Activated naive CD8-positive, alpha-beta T cell treated with anti-CD3 and anti-CD28 coated beads, Interleukin-2, amount 50 U/mL, for 16 hours (primary cell): ENCODE data around the gene NEIL3.

Experiments
- DNase-seq: peaks from one replicate; pipeline ENCODE4 v3.0.0-alpha.2; 2020; ENCODE audit warnings: low read depth, low spot score

The NEIL3 gene

DNA sequence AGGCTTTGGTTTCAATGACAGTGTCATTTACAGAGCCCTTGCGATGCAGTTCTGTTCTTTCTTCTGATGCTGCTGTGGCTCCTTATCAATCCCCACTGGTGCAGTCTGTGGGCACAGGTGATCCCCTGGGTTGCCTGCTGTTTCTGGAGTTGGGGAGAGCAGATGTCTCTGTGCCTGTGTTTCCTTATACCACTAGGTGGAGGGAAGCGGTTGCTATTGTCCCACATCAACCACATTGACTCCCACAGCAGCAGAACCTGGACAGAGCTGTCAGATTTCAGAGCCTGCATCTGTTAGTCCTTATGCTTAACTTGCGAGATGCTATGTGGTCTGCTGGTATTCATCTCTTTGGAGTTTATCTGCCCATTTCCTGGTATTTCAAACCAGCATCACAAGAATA, 57.7 kb downstream of the NEIL3 start:
- no peak for DNase-seq

GRCh38 chr4:177369372-177369771, 59.7 kb downstream of the NEIL3 start:
- DNase-seq = no peak

DNA sequence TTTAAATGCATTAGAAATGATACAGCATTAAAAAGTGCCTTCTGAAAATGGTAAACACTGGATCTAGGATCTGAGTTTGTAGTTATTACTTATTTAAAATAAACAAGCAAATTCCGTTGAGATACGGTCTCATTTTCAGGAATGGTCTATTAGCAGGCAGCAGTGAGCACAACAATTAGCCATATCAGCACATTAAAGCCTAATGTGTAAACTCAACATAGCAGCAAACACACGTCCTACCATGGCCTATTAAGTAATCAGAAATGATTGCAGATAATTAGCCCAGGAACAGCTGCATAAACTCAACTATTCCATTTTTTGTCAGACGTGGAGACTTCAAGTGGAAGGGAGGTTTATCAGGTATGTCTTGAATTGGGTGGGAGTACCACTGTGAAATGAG, 61.8 kb downstream of the NEIL3 start:
- DNase-seq = no peak

- DNase-seq = no peak
Observed at GRCh38 chr4:177374966-177375365, 65.3 kb downstream of the NEIL3 start.

DNA sequence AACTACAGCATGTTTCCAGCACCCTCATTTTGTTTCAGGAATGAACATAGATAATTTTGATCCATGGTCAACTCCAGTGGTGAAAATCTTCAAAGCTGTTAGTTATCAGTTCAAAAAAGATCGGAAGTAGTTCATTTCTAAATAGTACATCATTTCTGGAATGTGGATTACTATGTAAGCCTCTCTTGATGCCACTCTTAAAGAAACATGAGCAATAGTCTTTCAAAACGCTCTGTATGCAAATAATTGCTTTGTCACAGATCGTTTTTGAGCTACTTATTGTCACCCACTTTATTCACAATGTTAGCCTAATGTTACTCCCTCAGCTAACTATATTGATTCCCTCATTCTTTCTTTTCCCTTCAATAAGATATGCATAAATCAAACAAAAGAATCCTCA, 65.7 kb downstream of the NEIL3 start:
- no peak for DNase-seq

DNA sequence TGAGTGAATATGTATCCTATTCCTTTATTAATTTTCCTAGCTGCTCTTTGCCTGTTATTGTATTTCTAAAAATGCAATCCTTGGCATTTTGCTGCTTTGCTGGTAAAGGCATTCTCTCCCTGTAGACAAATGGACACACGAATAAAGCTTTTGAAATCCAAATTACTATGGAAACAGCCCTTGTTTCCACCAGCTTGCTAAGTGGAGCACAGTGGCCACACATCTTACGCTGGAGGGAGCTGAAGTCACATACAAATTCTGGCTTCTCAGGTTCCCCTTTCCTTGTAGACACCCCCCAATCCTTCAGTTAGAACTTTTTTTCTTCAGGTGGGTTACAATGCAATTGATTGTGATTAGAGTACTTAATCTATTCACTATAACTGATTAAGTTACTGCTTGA, 66.3 kb downstream of the NEIL3 start:
- no peak for DNase-seq

GRCh38 chr4:177380730-177381287, 71.1 kb downstream of the NEIL3 start:
- no peak for DNase-seq

DNA sequence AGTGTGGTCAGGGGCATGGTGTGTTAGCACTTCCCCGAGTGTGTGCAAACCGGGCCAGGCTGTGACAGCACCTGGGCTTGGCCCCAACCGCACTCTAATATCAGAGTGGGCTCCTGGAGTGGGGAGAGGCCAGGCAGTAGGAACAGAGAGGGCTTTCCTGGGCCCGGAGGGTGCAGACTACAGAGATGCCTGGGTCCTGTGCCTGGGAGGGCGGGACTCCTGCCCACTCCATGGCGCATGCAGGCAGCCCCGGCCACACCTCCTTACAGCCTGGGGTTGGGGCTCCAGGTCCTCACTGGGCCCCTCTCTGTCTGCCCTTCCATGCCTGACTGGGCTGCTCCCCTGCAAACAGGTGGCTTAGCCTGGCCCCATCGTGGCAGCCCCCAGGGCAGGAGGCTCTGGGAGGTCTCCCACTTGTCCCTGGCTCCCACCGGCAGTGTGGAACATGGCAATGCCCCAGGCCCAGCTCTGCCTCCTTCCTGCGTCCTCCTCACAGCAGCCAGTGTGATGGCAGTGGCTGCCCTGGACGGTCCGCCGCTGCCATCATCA, 72.2 kb downstream of the NEIL3 start:
- no peak for DNase-seq

DNA sequence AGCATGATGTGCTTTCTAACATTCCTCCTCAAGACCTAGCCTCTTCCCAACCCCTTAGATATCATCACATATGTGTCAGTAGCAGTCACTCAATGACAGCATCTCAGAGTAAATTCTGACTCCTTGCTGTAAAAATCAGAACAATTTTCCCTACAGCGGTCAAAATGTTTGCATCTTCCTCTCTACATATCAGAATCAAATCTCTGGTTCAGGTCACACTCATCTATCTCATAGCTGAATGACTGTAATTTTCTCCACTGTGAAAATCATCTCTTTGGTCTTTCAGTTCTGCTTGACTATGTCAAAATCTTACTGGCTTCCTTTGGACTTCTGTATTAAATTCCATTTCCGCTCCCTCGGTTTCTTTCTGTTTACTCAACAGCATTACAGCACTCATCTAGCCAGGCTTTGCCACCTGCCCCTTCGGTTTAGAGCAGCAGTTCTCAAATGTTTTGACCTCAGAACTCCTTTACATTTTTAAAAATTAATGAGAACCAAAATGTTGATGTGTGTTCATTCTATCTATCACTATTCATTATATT, 75.3 kb downstream of the NEIL3 start:
- DNase-seq = no peak

DNA sequence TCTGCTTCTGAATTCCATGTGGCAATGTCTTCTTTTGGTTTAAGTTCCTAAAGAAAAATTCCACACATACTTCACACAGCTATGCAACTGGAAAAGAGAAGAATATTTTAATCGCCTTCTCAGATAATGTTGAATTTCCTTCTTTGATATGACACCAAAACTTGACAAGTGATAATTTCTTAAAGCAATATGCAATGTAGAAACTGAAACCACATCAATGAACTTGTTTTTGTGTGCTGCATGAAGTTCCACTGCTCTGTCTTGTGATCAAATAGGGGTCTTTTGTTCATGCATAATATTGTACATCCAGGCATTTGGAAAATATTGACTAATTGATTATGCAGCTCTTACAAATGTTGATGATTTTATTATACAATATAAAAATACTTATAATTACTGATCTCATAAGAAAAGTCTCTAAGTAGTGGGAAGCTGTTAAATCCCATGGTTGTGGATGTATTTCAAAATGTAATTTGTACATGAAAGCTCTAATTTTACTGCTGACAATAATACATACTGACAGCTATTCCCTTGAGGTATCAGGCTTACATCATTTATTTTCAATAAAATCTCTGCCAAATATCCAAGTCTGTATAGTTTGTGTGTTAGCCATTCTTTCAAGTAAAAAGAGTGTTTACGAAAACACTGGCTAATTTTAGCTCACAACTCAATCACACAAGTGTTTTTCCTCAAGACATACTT, 76.1 kb downstream of the NEIL3 start:
- no peak for DNase-seq

GRCh38 chr4:177386278-177386815, 76.7 kb downstream of the NEIL3 start:
- DNase-seq = no peak

- no peak for DNase-seq
Observed at GRCh38 chr4:177391287-177391686, 81.6 kb downstream of the NEIL3 start.

DNA sequence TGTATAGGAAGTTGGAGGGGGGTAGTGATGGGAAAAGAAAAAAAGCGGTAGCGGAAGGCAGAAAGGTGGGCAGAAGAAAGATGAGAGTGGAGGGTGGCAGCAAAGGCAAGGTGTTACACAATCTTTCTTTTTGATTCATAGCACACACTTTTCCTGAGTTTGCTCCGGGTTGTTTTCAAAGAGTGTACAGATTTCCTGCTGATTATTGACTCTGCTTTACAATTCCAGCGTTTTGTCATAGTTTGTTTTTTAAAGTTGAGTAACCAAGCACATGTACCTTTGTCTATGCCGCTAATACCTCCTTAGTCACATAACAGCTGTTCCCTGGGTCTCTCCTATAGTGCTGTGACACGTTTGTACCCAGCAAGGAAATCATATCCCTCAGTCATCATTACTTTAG, 82.3 kb downstream of the NEIL3 start:
- no peak for DNase-seq

DNA sequence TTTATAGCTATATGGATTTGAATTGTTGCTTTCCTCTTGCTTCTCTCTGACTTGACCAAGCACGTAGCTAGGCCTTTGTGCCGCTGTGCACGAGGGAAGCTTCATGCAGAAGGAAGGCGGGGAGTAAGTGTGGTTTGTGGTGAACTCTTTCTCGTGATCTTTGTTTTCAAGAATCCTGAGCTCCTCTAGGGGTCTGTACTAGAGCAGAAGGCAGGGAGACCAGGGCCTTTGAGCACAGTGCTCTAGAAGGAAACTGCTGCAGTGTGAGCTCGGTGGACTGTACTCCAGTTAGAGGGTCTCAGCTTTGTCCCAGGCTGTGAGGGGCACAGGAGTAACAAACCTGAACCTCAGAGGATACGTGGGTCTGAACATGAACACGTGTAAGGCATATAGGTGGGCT, 83.6 kb downstream of the NEIL3 start:
- DNase-seq = no peak

DNA sequence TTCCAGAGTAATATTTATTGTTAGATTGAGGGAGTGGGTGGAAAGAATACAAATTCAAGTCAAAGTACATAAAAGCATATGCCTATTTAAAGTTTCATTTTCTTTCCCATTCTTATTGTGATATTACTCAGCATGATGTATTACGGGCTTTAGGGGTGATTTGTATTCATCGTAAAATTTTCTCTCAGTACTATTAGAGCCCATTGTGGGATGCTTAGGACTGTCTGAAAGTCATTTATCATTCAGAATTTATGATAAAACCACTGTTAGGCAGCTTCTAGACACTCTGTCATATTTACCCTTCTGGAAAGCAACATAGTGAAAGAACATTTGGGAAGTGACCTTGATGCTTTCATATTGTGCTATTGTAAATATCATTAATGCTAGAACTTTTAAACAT, 86.7 kb downstream of the NEIL3 start:
- no peak for DNase-seq

GRCh38 chr4:177400030-177400429, 90.4 kb downstream of the NEIL3 start:
- DNase-seq = no peak

GRCh38 chr4:177401658-177402273, 92.1 kb downstream of the NEIL3 start:
- DNase-seq = no peak

GRCh38 chr4:177403746-177404145, 94.1 kb downstream of the NEIL3 start:
- DNase-seq = no peak

- no peak for DNase-seq
Observed at GRCh38 chr4:177404342-177404741, 94.7 kb downstream of the NEIL3 start.

DNA sequence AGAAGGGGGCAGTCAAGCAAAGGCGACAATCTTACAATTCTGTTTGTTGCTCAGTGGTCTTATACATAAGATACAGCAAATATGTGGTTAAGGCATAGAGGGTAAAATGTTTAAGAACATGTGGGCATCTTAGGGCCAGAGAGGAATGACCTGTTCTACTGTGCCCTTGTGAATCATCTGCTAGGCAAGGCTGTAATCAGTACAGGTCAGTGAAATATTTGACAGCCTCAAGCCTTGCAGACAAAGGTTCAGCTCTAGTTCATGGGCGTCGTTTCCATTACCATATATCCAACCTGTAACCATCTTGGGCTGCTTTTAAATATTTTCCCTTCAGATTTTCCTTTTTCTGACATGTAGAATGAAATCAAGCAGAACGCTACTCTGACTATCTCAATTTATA, 95.3 kb downstream of the NEIL3 start:
- DNase-seq = no peak

GRCh38 chr4:177405508-177405907, 95.8 kb downstream of the NEIL3 start:
- no peak for DNase-seq

- no peak for DNase-seq
Observed at GRCh38 chr4:177408023-177408422, 98.3 kb downstream of the NEIL3 start.

- DNase-seq = no peak
Observed at GRCh38 chr4:177410566-177410965, 100.9 kb downstream of the NEIL3 start.
